ENCODE data around the gene ADAT2. TPM values are rescaled to one million over a fixed set of nuclear protein-coding genes. Genes with fewer than 3 reads are reported as not detected.
A peak's percentile ranks its signal among the peaks of the same experiment; 100 is the strongest.

ADAT2 gene
- total and polyA plus RNA-seq, 2 of the 13 experiments (the other 11 are each of a cell fraction or from before 2014, with no cell fraction given), result 10.5 to 18.3 TPM

DNA sequence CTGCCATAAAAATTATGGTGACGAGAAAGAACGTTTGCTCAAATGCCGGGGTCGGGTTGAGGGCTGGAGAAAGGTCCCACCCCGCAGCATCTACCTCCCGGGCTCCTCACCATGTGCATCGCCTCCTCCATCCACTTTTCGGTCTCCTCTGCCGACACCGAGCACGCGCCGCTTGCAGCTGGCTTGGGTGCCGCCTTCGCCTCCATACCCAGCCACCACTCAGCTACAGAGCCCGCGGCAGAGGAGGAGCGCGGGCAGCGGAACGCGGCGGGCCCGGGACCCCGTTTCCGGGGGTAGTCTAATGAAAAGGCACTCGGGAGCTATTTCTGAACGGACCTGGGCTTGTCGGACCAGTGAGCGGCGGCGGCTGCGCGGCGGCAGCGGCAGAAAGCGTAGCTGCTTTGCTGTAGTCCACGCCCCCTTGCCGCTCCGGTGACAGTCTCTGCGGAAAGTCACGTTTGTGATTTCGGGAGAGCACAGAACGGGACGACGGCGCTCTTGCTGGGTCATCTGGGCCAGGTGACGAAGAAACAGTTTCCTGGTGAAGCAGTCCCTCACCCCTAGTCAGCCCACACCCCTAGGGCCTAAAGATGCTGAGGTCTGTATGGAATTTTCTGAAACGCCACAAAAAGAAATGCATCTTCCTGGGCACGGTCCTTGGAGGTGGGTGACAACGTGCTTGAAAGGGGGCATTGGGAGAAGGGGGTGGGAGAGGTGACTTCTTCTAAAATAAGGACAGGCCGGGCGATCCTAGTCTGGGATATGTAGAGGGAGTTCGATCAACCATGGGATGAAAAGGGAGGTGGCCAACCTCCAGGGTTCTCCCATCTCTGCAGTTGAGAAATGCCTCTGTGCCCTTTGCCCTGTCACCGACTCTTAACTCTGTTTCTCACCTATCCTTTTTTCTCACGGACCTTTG is at the start of gene ADAT2, which contains the start of gene PEX3 (continued):
- TF ChIP-seq, protein P1, sequence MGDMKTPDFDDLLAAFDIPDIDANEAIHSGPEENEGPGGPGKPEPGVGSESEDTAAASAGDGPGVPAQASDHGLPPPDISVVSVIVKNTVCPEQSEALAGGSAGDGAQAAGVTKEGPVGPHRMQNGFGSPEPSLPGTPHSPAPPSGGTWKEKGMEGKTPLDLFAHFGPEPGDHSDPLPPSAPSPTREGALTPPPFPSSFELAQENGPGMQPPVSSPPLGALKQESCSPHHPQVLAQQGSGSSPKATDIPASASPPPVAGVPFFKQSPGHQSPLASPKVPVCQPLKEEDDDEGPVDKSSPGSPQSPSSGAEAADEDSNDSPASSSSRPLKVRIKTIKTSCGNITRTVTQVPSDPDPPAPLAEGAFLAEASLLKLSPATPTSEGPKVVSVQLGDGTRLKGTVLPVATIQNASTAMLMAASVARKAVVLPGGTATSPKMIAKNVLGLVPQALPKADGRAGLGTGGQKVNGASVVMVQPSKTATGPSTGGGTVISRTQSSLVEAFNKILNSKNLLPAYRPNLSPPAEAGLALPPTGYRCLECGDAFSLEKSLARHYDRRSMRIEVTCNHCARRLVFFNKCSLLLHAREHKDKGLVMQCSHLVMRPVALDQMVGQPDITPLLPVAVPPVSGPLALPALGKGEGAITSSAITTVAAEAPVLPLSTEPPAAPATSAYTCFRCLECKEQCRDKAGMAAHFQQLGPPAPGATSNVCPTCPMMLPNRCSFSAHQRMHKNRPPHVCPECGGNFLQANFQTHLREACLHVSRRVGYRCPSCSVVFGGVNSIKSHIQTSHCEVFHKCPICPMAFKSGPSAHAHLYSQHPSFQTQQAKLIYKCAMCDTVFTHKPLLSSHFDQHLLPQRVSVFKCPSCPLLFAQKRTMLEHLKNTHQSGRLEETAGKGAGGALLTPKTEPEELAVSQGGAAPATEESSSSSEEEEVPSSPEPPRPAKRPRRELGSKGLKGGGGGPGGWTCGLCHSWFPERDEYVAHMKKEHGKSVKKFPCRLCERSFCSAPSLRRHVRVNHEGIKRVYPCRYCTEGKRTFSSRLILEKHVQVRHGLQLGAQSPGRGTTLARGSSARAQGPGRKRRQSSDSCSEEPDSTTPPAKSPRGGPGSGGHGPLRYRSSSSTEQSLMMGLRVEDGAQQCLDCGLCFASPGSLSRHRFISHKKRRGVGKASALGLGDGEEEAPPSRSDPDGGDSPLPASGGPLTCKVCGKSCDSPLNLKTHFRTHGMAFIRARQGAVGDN (CRISPR knock-in tag; IDR thresholded peaks at IDR 0.05), result peak; percentile 99
- TF ChIP-seq MAFF (IDR thresholded peaks at IDR 0.05; ENCODE audit: low read depth, low read length), result no peak
- peak; percentile 100 for TF ChIP-seq ZNF605 (CRISPR knock-in tag; IDR thresholded peaks at IDR 0.05)
- TF ChIP-seq LBX2 (CRISPR knock-in tag; IDR thresholded peaks at IDR 0.05; ENCODE audit: borderline replicate concordance), result peak; percentile 91; the same call in 1 of the 2 replicates
- TF ChIP-seq SIN3B (IDR thresholded peaks at IDR 0.05; ENCODE audit: low read length), result peak; percentile 98
- peak; percentile 88 for TF ChIP-seq BHLHE40 (IDR thresholded peaks at IDR 0.05; ENCODE audit: low read length)
- TF ChIP-seq ZBTB38 (CRISPR knock-in tag; IDR thresholded peaks at IDR 0.05), result peak; percentile 98
- peak; percentile 97 for TF ChIP-seq HNRNPLL (IDR thresholded peaks at IDR 0.05; ENCODE audit: low read depth, low read length, poor library complexity, severe bottlenecking)
- TF ChIP-seq CBX5 (CRISPR knock-in tag; IDR thresholded peaks at IDR 0.05; ENCODE audit: borderline replicate concordance), result peak; percentile 100
- TF ChIP-seq TSC22D2 (CRISPR knock-in tag; IDR thresholded peaks at IDR 0.05; ENCODE audit: borderline replicate concordance), result no peak; the same call in 1 of the 2 replicates
- peak; percentile 67 for TF ChIP-seq ATF1 (CRISPR knock-in tag; IDR thresholded peaks at IDR 0.05)
- TF ChIP-seq ZFP82 (CRISPR knock-in tag; IDR thresholded peaks at IDR 0.05; ENCODE audit: borderline replicate concordance), result peak; percentile 100
- peak; percentile 18 for TF ChIP-seq IKZF4 (CRISPR knock-in tag; IDR thresholded peaks at IDR 0.05; ENCODE audit: borderline replicate concordance, low read depth, not compliant biosample characterization)
- TF ChIP-seq, protein P2, sequence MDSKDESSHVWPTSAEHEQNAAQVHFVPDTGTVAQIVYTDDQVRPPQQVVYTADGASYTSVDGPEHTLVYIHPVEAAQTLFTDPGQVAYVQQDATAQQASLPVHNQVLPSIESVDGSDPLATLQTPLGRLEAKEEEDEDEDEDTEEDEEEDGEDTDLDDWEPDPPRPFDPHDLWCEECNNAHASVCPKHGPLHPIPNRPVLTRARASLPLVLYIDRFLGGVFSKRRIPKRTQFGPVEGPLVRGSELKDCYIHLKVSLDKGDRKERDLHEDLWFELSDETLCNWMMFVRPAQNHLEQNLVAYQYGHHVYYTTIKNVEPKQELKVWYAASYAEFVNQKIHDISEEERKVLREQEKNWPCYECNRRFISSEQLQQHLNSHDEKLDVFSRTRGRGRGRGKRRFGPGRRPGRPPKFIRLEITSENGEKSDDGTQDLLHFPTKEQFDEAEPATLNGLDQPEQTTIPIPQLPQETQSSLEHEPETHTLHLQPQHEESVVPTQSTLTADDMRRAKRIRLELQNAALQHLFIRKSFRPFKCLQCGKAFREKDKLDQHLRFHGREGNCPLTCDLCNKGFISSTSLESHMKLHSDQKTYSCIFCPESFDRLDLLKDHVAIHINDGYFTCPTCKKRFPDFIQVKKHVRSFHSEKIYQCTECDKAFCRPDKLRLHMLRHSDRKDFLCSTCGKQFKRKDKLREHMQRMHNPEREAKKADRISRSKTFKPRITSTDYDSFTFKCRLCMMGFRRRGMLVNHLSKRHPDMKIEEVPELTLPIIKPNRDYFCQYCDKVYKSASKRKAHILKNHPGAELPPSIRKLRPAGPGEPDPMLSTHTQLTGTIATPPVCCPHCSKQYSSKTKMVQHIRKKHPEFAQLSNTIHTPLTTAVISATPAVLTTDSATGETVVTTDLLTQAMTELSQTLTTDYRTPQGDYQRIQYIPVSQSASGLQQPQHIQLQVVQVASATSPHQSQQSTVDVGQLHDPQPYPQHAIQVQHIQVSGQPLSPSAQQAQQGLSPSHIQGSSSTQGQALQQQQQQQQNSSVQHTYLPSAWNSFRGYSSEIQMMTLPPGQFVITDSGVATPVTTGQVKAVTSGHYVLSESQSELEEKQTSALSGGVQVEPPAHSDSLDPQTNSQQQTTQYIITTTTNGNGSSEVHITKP (CRISPR knock-in tag; IDR thresholded peaks at IDR 0.05; ENCODE audit: low read depth), result peak; percentile 79; the same call in 1 of the 2 replicates
- TF ChIP-seq, protein P3, sequence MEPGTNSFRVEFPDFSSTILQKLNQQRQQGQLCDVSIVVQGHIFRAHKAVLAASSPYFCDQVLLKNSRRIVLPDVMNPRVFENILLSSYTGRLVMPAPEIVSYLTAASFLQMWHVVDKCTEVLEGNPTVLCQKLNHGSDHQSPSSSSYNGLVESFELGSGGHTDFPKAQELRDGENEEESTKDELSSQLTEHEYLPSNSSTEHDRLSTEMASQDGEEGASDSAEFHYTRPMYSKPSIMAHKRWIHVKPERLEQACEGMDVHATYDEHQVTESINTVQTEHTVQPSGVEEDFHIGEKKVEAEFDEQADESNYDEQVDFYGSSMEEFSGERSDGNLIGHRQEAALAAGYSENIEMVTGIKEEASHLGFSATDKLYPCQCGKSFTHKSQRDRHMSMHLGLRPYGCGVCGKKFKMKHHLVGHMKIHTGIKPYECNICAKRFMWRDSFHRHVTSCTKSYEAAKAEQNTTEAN (CRISPR knock-in tag; conservative IDR thresholded peaks at IDR 0.05), result peak; percentile 82; the same call in 1 of the 2 replicates
- TF ChIP-seq REPIN1 (CRISPR knock-in tag; IDR thresholded peaks at IDR 0.05; ENCODE audit: borderline replicate concordance, low read depth), result peak; percentile 100
- peak; percentile 80; the same call in 1 of the 2 replicates for TF ChIP-seq ZNF44 (CRISPR knock-in tag; IDR thresholded peaks at IDR 0.05)
- 0 out of 2 replicates have a peak, but pooled peaks have one; percentile 85 for TF ChIP-seq EEA1 (CRISPR knock-in tag; IDR thresholded peaks at IDR 0.05; ENCODE audit: borderline replicate concordance)
- TF ChIP-seq NCOA2 (CRISPR knock-in tag; IDR thresholded peaks at IDR 0.05), result peak; percentile 84
